Brain pericyte (primary cell): ENCODE measurements around the gene VRTN.
"Not testable (repeated sequence)": the region's sequence is repeated elsewhere in the genome, so short reads cannot be mapped to it uniquely, and the experiment has no call there.

ENCODE experiments used
- DNase-seq: peaks from one replicate; pipeline ENCODE4 v3.0.0-alpha.2; 2012; ENCODE audit warnings: low read depth, low spot score

The VRTN gene, protein sequence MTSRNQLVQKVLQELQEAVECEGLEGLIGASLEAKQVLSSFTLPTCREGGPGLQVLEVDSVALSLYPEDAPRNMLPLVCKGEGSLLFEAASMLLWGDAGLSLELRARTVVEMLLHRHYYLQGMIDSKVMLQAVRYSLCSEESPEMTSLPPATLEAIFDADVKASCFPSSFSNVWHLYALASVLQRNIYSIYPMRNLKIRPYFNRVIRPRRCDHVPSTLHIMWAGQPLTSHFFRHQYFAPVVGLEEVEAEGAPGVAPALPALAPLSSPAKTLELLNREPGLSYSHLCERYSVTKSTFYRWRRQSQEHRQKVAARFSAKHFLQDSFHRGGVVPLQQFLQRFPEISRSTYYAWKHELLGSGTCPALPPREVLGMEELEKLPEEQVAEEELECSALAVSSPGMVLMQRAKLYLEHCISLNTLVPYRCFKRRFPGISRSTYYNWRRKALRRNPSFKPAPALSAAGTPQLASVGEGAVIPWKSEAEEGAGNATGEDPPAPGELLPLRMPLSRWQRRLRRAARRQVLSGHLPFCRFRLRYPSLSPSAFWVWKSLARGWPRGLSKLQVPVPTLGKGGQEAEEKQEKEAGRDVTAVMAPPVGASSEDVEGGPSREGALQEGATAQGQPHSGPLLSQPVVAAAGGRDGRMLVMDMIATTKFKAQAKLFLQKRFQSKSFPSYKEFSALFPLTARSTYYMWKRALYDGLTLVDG

DNA sequence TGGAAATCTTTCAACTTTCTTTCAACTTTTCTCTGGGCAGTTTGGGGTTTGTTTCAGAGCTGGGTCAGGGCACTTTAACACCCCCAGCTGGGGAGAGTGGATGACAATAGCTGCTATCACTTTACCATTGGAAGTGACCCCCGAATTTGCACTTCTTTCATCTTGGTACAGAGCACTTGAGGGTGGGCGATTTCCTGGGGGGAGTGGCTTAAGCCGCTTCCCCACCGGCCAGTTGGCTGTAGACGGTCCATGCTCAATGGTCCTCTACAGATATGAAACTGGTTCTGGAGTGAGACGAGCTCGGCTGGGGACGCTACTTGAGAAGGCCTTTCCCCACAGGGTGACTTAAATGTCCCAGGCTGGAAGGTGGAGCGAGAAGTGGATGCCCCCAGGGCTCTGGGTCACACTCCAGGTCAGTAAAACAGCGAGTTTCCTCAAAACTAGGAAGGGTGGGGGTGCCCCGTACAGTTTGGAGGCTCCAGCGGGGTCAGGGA lies at the start of gene VRTN:
TSS of gene VRTN (plus strand) at position 231 of the 494 bp plus-strand sequence. CDS start 8,313 bp downstream, outside the sequence.
- no peak for DNase-seq

DNA sequence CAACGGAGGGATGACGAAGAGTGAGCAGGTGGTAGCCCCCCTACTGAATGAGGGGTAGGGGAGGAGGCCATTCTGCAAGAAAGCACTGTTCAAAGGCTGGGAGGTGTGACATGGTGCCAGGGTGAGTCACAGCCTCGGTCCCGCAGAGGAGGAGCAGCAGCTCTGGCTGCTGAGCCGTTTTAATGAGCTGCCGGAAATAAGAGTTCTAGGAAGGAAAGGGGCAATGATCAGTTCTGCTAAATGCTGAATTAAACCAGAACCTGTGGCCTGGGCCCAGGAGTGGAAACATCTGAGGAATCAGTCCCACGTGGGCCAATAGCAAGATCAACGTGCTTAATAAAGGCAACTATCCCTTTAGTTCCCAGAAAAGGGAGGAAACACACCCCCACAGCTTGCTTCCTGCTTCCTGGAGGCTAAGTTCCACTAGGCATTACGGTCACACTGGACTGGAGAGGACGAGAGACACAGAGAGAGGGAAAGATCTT lies 49.2 kb upstream of the VRTN start:
- DNase-seq, result no peak

DNA sequence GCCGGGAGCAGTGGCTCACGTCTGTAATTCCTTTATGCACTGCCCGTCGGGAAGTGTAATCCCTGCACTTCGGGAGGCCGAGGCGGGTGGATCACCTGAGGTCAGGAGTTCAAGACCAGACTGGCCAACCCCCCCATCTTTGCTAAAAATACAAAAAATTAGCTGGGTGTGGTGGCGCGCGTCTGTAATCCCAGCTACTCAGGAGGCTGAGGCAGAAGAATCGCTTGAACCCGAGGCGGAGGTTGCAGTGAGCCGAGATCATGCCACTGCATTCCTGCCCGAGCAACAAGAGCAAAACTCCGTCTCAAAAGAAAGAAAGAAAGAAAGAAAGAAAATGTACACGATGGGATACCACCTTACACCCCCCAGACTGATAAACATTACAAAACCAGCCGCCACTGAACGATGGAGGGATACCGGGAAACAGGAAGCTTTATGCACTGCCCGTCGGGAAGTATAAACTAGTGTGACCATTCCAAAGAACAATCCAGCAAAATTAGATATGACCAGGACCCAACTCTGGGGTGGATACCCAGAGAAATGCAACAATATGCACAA lies 46.6 kb upstream of the VRTN start:
- no peak for DNase-seq

DNA sequence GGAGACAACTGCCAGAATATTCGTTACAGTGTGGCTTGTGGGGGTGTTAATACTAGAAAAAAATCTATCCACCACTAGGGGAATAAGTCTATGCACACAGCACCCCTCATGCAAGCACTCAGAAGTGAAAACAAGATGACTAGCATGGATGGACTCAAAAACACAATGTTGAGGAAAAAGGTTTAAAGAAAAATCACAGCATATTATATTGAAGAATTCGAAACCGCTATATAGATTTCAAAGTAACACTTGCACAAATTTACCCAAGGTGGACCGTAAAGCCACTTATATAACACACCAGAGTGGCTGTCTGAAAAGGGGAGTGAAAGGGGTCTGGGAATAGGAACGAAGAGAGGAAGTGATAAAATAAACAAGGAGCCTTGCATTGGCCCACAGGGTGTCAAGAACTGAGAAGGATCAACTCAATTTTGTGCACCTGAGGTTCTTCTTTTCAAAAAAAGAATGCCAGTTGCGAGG lies 46.1 kb upstream of the VRTN start:
- no peak for DNase-seq

DNA sequence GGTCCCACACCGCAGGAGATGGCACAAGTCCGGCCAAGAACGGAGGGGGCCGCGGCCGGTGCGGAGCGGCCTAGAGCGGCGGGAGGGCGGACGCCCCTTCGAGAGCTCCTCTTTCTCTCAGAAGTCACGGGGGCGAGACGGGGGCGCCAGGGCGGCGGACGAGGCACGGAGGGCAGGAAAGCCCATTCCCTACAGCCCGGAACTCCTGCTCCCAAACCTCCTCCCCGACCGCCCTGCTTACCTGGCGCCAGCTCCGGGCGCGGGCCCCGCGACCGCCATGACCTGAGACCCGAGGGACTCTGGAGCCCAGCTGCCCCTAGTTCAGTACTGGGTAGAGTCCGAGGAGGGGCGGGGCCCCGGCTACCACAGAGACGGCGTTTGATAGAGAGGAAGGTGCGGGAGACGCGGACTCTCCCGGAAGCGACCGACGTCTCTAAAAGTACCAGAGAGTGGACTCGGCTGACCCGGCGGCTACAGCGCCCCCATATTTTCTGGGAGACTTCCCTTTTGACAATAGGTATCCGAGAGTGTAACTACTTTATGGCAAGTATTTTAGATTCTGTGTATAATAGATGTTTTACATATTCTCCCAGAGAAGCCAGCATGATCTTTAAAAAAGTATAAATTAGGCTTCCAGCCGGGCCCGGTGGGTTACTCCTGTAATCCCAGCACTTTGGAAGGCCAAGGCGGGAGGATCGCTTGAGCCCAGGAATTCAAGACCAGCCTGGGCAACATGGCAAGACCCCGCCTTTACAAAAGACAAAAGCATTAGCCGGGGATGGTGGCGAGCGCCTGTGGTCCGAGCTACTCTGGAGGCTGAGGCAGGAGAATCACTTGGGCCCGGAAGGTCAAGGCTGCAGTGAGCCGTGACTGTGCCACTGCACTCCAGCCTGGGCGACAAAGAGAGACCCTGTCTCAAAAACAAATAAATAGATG lies 45.4 kb upstream of the VRTN start, which contains the start of gene ABCD4:
TSS of gene ABCD4 (minus strand) at position 301 of the 936 bp plus-strand sequence. CDS start at position 279, 22 bp downstream.
- peak; percentile 49 for DNase-seq

DNA sequence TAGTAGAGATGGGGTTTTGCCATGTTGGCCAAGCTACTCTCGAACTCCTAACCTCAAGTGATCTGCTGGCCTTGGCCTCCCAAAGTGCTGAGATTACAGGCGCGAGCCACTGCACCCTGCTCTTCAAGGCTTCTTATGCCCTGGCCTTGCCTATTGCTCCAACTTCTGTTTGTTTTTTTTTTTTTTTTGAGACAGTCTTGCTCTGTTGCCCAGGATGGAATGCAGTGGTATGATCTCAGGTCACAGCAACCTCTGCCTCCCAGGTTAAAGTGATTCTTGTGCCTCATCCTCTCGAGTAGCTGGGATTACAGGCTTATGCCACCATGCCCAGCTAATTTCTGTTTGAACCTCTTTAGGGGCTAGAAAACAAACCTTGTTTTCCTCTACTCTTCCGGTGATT lies 39.6 kb upstream of the VRTN start:
- DNase-seq, result no peak

DNA sequence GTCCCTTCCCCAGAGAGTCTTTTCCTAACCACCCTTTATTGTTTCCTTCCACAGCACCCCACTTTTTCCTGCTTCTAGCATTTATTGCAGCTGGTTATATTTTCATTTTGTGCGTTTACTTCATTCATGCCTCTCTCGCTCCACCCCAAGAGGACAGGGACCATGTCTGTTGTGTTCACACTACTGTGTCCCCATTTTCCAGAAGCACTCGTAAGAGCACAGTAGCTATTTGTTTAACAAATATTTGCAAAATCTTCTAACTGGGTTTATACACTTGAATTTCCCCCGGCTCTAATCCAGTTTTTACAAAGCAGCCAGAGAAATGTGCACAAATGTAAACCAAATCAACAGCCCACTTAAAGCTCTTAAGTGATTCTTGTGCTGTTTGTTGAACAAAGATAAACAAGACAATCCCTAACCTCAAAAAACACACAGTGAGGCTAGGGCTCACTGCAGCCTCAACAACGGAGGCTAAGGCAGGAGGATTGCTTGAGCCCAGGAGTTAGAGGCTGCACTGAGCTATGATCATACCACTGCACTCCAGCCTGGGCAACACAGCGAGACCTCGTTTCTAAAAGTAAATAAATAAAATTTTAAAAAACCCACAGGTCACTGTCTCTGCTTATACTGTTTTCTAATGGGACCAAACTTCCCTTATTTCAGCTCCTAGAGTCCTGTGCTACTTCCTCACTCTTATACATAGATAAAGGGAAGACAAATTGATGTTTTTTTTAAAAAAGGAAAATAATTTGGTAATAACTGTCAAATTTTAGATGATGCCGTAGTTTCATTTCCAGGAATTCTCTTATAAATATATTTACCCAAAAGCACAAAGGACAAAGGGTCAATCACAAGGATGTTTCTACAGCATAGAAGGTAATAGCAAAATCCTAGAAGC lies 38.9 kb upstream of the VRTN start:
- DNase-seq, result no peak

DNA sequence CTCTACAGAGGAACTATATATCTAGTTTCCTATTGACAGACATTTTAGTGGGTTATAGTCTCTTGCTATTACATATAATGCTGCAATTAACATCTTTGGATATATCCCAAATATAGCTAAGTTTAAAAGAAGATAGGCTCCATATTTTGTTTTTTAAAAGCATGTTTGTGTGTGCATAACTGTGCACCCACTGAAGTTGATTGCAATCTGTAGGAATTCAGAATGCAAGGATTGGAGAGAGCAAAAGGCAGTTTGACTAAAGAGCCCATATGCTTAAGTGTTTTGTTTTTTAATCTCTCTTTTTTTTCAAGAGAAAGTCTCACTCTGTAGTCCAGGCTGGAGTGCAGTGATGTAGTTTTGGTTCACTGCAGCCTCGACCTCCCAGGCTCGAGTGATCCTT lies 36.1 kb upstream of the VRTN start:
- DNase-seq, result no peak

DNA sequence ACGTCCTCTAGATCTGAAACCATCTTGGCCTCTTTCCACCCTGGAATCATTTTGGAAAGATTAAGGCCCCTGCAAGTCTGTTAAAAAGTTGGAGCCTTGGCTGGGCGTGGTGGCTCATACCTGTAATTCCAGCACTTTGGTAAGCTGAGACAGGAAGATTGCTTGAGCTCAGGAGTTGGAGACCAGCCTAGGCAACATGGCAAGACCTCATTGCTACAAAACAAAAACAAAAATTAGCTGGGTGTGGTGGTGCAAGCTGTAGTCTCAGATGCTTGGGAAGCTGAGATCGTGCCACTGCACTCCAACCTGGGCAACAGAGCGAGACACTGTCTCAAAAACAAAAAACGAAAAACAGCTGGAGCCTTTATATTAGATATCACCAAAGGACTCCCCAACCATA lies 34.7 kb upstream of the VRTN start:
- DNase-seq, result no peak

DNA sequence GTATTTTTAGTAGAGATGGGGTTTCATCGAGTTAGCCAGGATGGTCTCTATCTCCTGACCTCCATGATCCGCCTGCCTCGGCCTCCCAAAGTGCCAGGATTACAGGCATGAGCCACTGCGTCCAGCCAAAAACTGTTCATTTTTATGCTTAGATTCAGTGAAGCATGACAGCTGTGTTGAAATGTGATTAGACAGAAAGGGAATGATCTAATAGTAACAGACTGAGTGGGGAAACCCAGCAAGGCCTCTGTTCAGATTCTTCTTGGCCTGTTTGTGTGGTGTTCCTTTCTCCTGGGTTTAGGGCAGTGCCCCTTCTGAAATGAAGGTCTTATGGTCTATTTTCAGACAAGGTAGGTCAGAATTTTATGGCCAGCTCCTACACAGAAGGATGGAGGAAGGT lies 33.7 kb upstream of the VRTN start:
- no peak for DNase-seq

DNA sequence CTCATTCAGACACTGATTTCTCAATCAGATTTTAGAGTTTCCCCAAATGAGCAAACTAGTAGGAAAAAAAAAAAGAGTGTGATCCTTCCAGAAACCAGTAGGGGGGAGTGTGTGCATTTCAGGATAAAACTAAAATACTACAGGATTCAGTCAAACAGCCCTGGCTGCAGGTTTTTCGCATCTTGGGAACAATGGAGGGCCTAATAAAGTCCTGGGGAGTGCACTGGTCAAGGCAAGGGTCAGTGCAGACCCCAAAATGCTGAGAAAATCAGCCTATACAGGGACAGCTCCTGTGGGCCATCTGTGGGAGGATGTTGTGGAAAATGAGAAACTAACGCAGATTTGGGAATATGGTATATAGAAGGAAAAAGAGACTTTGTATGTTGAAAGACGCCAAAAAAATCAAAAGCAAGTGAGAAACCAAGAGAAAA lies 23.3 kb upstream of the VRTN start:
- DNase-seq, result no peak

DNA sequence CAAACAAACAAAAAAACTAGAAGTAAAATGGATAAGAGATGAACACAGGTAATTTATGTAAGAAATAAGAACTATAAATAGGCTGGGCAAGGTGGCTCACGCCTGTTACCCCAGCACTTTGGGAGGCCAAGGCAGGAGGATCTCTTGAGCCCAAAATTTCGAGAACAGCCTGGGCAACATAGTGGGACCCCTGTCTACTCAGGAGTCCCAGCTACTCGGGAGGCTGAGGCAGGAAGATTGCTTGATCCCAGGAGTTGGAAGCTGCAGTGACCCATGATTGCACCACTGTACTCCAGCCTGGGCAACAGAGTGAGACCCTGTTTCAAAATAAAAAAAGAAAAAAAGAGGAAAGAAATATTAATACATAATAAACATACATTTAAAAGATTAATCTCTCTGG lies 22.8 kb upstream of the VRTN start:
- no peak for DNase-seq

DNA sequence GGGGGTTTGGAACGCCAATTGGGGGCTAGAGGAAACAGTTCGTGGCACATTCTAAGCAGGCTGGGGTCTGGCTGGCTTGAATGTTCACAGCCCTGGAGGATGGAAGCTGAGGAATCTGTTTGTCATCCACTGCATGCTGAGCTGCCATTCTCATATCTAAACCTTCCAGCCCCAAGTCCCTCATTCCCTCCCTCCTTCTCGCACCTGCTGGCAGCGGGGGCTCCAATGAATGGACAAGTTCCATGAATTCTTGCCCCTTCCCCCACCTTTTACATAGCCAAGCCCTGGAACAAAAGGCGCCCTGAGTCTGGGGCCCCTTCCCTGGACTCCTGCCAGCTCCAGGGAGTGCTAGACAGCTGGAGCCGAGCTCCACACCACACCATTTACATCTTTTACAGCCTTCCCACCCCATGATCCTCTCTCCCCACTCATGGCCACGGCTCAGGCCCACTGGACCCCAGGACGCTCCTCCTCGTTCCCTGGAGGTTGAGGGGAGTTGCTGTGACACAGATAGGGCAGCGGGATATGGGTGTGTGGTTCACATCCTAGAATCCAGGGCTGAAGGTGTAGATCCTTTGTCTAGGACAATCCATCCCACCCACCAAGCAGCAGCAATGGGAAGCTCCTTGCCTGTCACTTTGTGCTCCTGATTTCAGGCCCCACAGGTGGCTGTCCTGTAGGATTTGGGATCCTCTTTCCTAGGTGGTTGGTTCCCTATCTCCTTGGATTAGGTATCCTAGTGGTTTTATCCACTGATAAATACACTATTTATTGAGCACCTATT lies 21.7 kb upstream of the VRTN start:
- no peak for DNase-seq

DNA sequence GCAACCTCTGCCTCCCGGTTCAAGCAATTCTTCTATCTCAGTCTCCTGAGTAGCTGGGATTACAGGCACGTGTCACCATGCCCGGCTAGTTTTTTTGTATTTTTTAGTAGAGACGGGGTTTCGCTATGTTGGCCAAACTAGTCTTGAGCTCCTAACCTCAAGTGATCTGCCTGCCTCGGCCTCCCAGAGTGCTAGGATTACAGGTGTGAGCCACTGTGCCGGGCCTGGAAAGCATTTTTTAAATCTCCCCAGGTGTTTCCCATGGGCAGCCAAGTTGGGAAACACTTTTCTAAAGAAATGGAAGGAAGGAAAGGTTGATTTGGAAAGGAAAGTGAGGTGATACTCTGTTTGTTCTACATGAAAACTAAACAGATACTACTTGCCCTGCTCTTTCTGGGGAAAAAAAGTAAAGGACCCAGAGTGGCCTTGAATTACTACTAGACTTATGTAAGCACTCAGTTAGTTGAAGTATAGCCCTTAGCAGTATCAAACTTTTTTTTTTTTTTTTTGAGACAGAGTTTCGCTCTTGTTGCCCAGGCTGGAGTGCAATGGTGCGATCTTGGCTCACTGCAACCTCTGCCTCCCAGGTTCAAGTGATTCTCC lies 18.2 kb upstream of the VRTN start:
- not testable (repeated sequence) for DNase-seq

DNA sequence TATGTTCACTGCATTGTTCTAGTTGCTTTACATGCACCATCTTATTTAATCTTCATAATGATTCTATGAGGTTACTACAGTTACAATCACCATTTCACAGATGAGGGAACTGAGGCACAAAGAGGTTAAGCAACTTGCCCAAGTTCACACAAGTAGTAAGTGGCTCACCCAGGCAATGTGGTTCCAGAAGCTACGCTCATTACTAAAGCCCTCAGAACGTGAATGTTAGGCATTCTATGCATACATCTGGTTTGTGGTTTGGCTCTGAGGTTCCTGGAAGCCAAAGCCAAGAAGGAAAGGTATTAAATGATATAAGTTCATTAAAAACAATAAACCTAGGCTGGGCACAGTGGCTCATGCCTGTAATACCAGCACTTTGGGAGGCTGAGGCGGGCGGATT lies 14.4 kb upstream of the VRTN start:
- no peak for DNase-seq

DNA sequence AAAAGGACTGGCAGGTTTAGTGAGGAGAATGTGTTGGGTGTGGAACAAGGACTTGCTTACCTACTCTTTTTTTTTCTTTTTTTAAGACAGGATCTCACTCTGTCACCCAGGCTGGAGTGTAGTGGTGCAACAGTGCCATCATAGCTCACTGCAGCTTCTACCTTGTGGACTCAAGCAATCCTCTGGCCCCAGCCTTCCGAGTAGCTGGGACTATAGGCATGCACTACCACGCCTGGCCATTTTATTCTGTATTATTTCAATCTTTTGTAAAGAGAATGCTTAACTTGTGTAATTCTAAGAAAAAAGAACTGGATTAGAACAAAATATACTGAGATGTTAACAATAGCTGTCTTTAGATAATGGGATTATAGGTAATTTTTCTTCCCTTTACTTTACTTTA lies 1.9 kb upstream of the VRTN start:
- DNase-seq, result no peak

DNA sequence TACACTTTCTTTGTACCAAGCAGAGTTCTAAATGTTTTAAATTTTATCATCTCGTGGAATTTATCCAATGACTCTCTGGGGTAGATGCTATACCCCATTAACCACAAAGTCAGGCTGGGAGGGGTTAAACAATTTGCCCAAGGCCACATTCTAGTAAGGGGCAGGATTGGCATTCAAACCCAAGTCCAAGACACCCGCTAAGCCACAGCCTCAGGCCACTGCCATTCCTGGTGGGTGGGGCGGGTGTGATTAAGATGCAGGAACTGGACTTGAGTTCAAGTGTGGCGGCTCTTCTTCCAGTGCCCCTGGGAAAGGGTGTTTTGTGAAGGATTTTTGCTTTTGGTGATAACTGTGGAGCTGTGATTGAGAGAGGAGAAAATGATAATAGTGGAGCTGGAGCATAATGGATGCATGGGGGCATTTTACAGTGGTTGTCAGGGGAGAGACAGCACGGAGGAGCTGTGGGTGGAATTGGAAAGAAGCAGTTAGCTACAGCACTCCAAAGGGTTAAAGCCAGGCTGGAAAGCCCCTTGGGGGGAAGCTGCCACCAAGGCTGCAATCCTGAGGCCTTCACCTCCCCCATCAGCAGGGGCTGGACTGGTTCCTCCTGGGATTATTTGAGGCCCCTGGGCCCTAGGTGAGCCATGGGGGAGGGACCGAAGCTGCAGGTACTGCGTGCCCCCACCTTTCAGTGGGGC lies 1.0 kb upstream of the VRTN start:
- no peak for DNase-seq

DNA sequence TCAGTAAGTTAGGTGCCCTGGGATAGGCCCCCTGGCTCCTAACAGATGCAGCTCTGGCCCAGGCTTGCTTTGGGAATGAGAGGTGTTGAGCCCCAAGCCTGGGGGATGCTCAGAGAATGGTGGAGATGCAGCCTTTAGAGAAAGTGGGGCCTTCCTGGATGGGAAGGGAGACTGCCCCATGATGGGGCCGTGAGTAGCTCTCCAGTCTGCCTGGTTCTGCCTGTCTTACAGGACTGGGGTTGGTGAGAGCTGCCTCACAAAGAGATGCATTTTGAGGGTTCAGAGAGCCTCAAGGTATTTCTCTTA lies 523 bp upstream of the VRTN start:
- no peak for DNase-seq
